DND-41 (cell line): ENCODE data around the gene CACNB3.

ENCODE experiments used
- EZH2 ChIP-seq: IDR thresholded peaks from 3 replicates; pipeline ENCODE4 v1.6.1; 2012; ENCODE audit warnings: borderline replicate concordance, low read depth, mild to moderate bottlenecking, moderate library complexity, low read length, inconsistent platforms; ENCODE audit not compliant: severe bottlenecking
- TF ChIP-seq, protein P1 (sequence below): IDR thresholded peaks from 2 replicates; pipeline ENCODE4 v1.5.1; 2012; ENCODE audit warnings: borderline replicate concordance, low read length, moderate library complexity, mild to moderate bottlenecking; ENCODE audit not compliant: poor library complexity, severe bottlenecking; ENCODE audit errors: extremely low read depth

GRCh38 chr12:48780381-48781025 lies 37.8 kb upstream of the CACNB3 start:
- TF ChIP-seq, protein P1, sequence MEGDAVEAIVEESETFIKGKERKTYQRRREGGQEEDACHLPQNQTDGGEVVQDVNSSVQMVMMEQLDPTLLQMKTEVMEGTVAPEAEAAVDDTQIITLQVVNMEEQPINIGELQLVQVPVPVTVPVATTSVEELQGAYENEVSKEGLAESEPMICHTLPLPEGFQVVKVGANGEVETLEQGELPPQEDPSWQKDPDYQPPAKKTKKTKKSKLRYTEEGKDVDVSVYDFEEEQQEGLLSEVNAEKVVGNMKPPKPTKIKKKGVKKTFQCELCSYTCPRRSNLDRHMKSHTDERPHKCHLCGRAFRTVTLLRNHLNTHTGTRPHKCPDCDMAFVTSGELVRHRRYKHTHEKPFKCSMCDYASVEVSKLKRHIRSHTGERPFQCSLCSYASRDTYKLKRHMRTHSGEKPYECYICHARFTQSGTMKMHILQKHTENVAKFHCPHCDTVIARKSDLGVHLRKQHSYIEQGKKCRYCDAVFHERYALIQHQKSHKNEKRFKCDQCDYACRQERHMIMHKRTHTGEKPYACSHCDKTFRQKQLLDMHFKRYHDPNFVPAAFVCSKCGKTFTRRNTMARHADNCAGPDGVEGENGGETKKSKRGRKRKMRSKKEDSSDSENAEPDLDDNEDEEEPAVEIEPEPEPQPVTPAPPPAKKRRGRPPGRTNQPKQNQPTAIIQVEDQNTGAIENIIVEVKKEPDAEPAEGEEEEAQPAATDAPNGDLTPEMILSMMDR = no peak
- no peak for TF ChIP-seq EZH2
